ENCODE measurements around the gene SHISAL1. TPM values are rescaled to one million over a fixed set of nuclear protein-coding genes. Genes with fewer than 3 reads are reported as not detected.

SHISAL1 gene
- polyA plus RNA-seq, 1 donor (not counting 4 experiments of a cell fraction or from before 2014, with no cell fraction given): 0.24 TPM

DNA sequence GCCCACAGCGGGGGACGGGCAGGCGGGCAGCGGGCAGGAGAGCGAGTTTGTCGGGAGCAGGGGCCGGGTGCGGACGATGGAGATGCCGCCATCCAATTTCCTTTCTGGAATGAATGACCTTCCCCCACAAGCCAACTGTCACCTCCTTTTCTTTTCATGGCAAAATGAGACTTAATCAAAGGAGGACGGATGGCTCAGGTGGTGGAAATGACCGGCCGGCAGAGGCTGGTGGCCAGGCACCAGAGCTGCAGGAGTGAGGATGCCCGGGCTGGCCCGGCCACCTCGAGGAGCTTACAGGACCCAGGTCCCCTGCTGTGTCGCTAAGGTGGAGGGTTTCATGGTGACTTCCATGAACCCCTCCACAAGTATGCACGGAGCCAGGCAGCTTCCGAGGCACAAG lies 11.7 kb downstream of the SHISAL1 start:
- no peaks in the 10 kb centered on the region for H3K9me3 ChIP-seq (ENCODE audit: control insufficient read depth, low read depth, low read length)
- DNase-seq (ENCODE audit: low read depth, low spot score) (no peak), FAIRE-seq (no peak)
- no peak overlapping the region for H2AFZ ChIP-seq (ENCODE audit: control insufficient read depth, low read length)
- dilution Hi-C loops (cut with MboI; ENCODE audit: extremely low pct_ligation_motif_present, low sequenced_read_pairs): no loop called here
- no peak overlapping the region for H3K4me2 ChIP-seq (ENCODE audit: control insufficient read depth, extremely low read depth, insufficient read depth, low read depth, low read length)
- no peaks in the 10 kb centered on the region for H3K36me3 ChIP-seq (ENCODE audit: control insufficient read depth in 2 of 2, extremely low read depth in 1 of 2, insufficient read depth in 2 of 2, low read length in 2 of 2)
- no peak overlapping the region for H3K27ac ChIP-seq (ENCODE audit: control insufficient read depth, insufficient read depth, low read length)
- no peak for TF ChIP-seq EZH2 (IDR thresholded peaks at IDR 0.05; ENCODE audit: low read length)
- TF ChIP-seq, protein P1, sequence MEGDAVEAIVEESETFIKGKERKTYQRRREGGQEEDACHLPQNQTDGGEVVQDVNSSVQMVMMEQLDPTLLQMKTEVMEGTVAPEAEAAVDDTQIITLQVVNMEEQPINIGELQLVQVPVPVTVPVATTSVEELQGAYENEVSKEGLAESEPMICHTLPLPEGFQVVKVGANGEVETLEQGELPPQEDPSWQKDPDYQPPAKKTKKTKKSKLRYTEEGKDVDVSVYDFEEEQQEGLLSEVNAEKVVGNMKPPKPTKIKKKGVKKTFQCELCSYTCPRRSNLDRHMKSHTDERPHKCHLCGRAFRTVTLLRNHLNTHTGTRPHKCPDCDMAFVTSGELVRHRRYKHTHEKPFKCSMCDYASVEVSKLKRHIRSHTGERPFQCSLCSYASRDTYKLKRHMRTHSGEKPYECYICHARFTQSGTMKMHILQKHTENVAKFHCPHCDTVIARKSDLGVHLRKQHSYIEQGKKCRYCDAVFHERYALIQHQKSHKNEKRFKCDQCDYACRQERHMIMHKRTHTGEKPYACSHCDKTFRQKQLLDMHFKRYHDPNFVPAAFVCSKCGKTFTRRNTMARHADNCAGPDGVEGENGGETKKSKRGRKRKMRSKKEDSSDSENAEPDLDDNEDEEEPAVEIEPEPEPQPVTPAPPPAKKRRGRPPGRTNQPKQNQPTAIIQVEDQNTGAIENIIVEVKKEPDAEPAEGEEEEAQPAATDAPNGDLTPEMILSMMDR (optimal IDR thresholded peaks at IDR 0.05 in 1 of 3, IDR thresholded peaks at IDR 0.05 in 1 of 3, conservative IDR thresholded peaks at IDR 0.05 in 1 of 3; ENCODE audit: extremely low read depth in 1 of 3, insufficient read depth in 2 of 3, low read length in 3 of 3): no peak
- H3K9me1 ChIP-seq (ENCODE audit: control insufficient read depth, extremely low read depth, insufficient read depth, low read length): no peaks in the 10 kb centered on the region
- H3K4me1 ChIP-seq (ENCODE audit: control insufficient read depth, extremely low read depth, insufficient read depth, low read length): no peaks in the 10 kb centered on the region
- no peaks in the 10 kb centered on the region for H3K79me2 ChIP-seq (ENCODE audit: control insufficient read depth, insufficient read depth, low read length)
- no peaks in the 10 kb centered on the region for H4K20me1 ChIP-seq (ENCODE audit: control insufficient read depth, extremely low read depth, insufficient read depth, low read length)
- H3K4me3 ChIP-seq (ENCODE audit: control insufficient read depth in 2 of 3, extremely low read depth in 1 of 3, insufficient read depth in 2 of 3, low read depth in 1 of 3, low read length in 3 of 3): no peak overlapping the region
- H3K27me3 ChIP-seq (ENCODE audit: control insufficient read depth, extremely low read depth, insufficient read depth, low read length): peaks cover 20% of the 10 kb centered on the region
- H3K9ac ChIP-seq (ENCODE audit: control insufficient read depth, extremely low read depth, insufficient read depth, low read length): no peak overlapping the region

DNA sequence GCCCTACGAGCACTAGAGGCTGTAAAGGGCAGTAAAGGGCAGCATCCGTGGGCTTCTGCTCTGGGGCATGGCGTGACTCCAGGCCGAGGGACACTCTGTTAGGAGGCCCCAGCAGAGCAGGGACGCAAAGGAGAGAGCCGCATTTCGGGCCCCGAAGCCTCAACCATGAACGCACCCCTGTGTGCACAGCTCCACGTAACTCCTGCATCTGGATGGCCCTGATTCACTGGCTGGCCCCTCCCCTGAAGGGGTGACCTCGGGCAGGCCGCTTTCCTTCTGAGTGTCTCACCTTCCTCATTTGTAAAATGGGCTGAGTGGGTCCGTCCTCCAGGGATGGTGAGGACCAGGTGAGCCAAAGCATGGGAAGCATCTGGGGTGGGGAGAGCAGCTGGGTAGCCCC lies 13.6 kb downstream of the SHISAL1 start:
- no peak overlapping the region for H2AFZ ChIP-seq (ENCODE audit: control insufficient read depth, low read length)
- no peak for TF ChIP-seq EZH2 (IDR thresholded peaks at IDR 0.05; ENCODE audit: low read length)
- TF ChIP-seq, protein P1 (optimal IDR thresholded peaks at IDR 0.05 in 1 of 3, IDR thresholded peaks at IDR 0.05 in 1 of 3, conservative IDR thresholded peaks at IDR 0.05 in 1 of 3; ENCODE audit: extremely low read depth in 1 of 3, insufficient read depth in 2 of 3, low read length in 3 of 3): no peak
- H3K27ac ChIP-seq (ENCODE audit: control insufficient read depth, insufficient read depth, low read length): no peak overlapping the region
- no peaks in the 10 kb centered on the region for H3K9me1 ChIP-seq (ENCODE audit: control insufficient read depth, extremely low read depth, insufficient read depth, low read length)
- DNase-seq (ENCODE audit: low read depth, low spot score) (no peak), FAIRE-seq (no peak)
- no peaks in the 10 kb centered on the region for H3K36me3 ChIP-seq (ENCODE audit: control insufficient read depth in 2 of 2, extremely low read depth in 1 of 2, insufficient read depth in 2 of 2, low read length in 2 of 2)
- H3K9me3 ChIP-seq (ENCODE audit: control insufficient read depth, low read depth, low read length): peaks cover under 1% of the 10 kb centered on the region
- H3K4me2 ChIP-seq (ENCODE audit: control insufficient read depth, extremely low read depth, insufficient read depth, low read depth, low read length): no peak overlapping the region
- no peak overlapping the region for H3K9ac ChIP-seq (ENCODE audit: control insufficient read depth, extremely low read depth, insufficient read depth, low read length)
- no peaks in the 10 kb centered on the region for H4K20me1 ChIP-seq (ENCODE audit: control insufficient read depth, extremely low read depth, insufficient read depth, low read length)
- H3K27me3 ChIP-seq (ENCODE audit: control insufficient read depth, extremely low read depth, insufficient read depth, low read length): peaks cover 22% of the 10 kb centered on the region
- no peaks in the 10 kb centered on the region for H3K79me2 ChIP-seq (ENCODE audit: control insufficient read depth, insufficient read depth, low read length)
- H3K4me1 ChIP-seq (ENCODE audit: control insufficient read depth, extremely low read depth, insufficient read depth, low read length): no peaks in the 10 kb centered on the region
- dilution Hi-C loops (cut with MboI; ENCODE audit: extremely low pct_ligation_motif_present, low sequenced_read_pairs): no loop called here
- no peak overlapping the region for H3K4me3 ChIP-seq (ENCODE audit: control insufficient read depth in 2 of 3, extremely low read depth in 1 of 3, insufficient read depth in 2 of 3, low read depth in 1 of 3, low read length in 3 of 3)
